HepG2 (cell line): ENCODE data around the gene P2RX3. TPM values are rescaled to one million over a fixed set of nuclear protein-coding genes. Genes with fewer than 3 reads are reported as not detected.
A peak's percentile ranks its signal among the peaks of the same experiment; 100 is the strongest.

Experiments used
- ARNT2 ChIP-seq: sonication (generic); formaldehyde crosslinking; IDR thresholded peaks from 2 replicates; pipeline ENCODE4 v1.8.0; 2022; ENCODE audit warnings: mild to moderate bottlenecking, low read depth, missing genetic modification reagents, moderate library complexity
- DNMT3B ChIP-seq: conservative IDR thresholded peaks from 2 replicates; pipeline ENCODE4 v1.6.1; 2016; ENCODE audit warnings: missing biosample characterization, control low read depth
- FIP1L1 ChIP-seq: fragments of 200-400 bp; formaldehyde crosslinking; IDR thresholded peaks from 2 replicates; pipeline ENCODE4 v1.6.1; 2018; ENCODE audit warnings: low read depth, mild to moderate bottlenecking, low read length, moderate library complexity, borderline replicate concordance; ENCODE audit not compliant: insufficient read depth
- PCBP2 ChIP-seq: fragments of 200-400 bp; formaldehyde crosslinking; optimal IDR thresholded peaks from 2 replicates; pipeline ENCODE3; 2018; ENCODE audit warnings: low read length, low read depth; ENCODE audit not compliant: poor library complexity, severe bottlenecking
- POLR2A ChIP-seq, 2 experiments: IDR thresholded peaks; 2 replicates each; pipeline ENCODE4 v1.6.1; 2011; ENCODE audit warnings: low read depth in 2 of 2, low read length in 2 of 2, mild to moderate bottlenecking in 1 of 2, moderate library complexity in 1 of 2; ENCODE audit not compliant: insufficient read depth in 1 of 2
- RXRA ChIP-seq: sonication (generic); formaldehyde crosslinking; IDR thresholded peaks from 2 replicates; pipeline ENCODE4 v1.5.1; 2020; ENCODE audit warnings: missing genetic modification reagents
- SKI ChIP-seq: fragments of 450-650 bp; IDR thresholded peaks from one replicate; pipeline ENCODE4 v1.6.1; 2018; ENCODE audit warnings: mild to moderate bottlenecking; ENCODE audit not compliant: partially characterized antibody
- SOX13 ChIP-seq, 3 experiments: fragments of 450-650 bp in 1 of 3; sonication (generic) in 1 of 3; formaldehyde crosslinking in 1 of 3; IDR thresholded peaks in 2 of 3; conservative IDR thresholded peaks in 1 of 3; 2 replicates each; pipeline versions ENCODE4 v1.5.0 to v1.6.1; 2016 to 2020; ENCODE audit warnings: antibody characterized with exemption in 1 of 3, mild to moderate bottlenecking in 1 of 3, missing compliant biosample characterization in 1 of 3, missing genetic modification reagents in 1 of 3, moderate library complexity in 1 of 3
- SOX6 ChIP-seq, 2 experiments: fragments of 450-650 bp in 1 of 2; sonication (generic) in 1 of 2; formaldehyde crosslinking in 1 of 2; IDR thresholded peaks; 2 replicates each; pipeline versions ENCODE4 v1.4.0 to v1.6.1; 2017 to 2020; ENCODE audit warnings: antibody characterized with exemption in 1 of 2, mild to moderate bottlenecking in 1 of 2, missing genetic modification reagents in 1 of 2
- SRSF1 ChIP-seq: fragments of 200-400 bp; formaldehyde crosslinking; optimal IDR thresholded peaks from 2 replicates; pipeline ENCODE3; 2017; ENCODE audit warnings: mild to moderate bottlenecking, low read depth, low read length, moderate library complexity
- TEAD3 ChIP-seq: optimal IDR thresholded peaks from 2 replicates; pipeline ENCODE3; 2016; ENCODE audit warnings: borderline replicate concordance
- ZNF121 ChIP-seq: sonication (generic); formaldehyde crosslinking; IDR thresholded peaks from 2 replicates; pipeline ENCODE4 v1.5.0; 2020; ENCODE audit warnings: mild to moderate bottlenecking, missing genetic modification reagents
- ZNF350 ChIP-seq: sonication (generic); formaldehyde crosslinking; IDR thresholded peaks from 2 replicates; pipeline ENCODE4 v1.4.0; 2020; ENCODE audit warnings: mild to moderate bottlenecking, low read depth, missing genetic modification reagents, borderline replicate concordance
- ZNF556 ChIP-seq: sonication (generic); formaldehyde crosslinking; IDR thresholded peaks from 2 replicates; pipeline ENCODE4 v1.4.0; 2020; ENCODE audit warnings: mild to moderate bottlenecking, missing genetic modification reagents, borderline replicate concordance
- polyA plus RNA-seq, 8 experiments: library from polyadenylated mRNA; depleted of rRNA in 3 of 8; stranded (reverse) in 7 of 8; unstranded in 1 of 8; fragments of >200 nt; fragmentation: Illumina TruSeq in 4 of 8; extraction: Trizol in 4 of 8; gene quantifications; 2 replicates each; pipeline versions ENCODE4 v1.2.1 to v1.2.3, GENCODE V29; 2011 to 2016; ENCODE audit warnings: low read depth in 4 of 8, missing spikeins in 1 of 8, mixed read lengths in 1 of 8; ENCODE audit not compliant: insufficient read depth in 1 of 8
- total RNA-seq, 5 experiments: library from RNA; depleted of rRNA; stranded (reverse); fragments of >200 nt; fragmentation: Illumina TruSeq; extraction: Trizol; gene quantifications; 2 replicates each; pipeline ENCODE4 v1.2.3, GENCODE V29; 2016; ENCODE audit warnings: low read depth in 1 of 5
- TF ChIP-seq, protein P1 (sequence below): IDR thresholded peaks from 2 replicates; pipeline ENCODE4 v1.6.1; 2018; ENCODE audit warnings: missing genetic modification reagents, mild to moderate bottlenecking, missing compliant biosample characterization
- TF ChIP-seq, protein P2 (sequence below): sonication (generic); formaldehyde crosslinking; IDR thresholded peaks from 2 replicates; pipeline ENCODE4 v1.4.0; 2020; ENCODE audit warnings: missing genetic modification reagents
- TF ChIP-seq, protein P3 (sequence below): IDR thresholded peaks from 2 replicates; pipeline ENCODE4 v1.6.1; 2016; ENCODE audit warnings: low read depth, missing genetic modification reagents, missing compliant biosample characterization

P2RX3 gene
- total and polyA plus RNA-seq, 2 of the 13 experiments (the other 11 are each of a cell fraction or from before 2014, with no cell fraction given) = 0.08 TPM; not detected in 1

DNA sequence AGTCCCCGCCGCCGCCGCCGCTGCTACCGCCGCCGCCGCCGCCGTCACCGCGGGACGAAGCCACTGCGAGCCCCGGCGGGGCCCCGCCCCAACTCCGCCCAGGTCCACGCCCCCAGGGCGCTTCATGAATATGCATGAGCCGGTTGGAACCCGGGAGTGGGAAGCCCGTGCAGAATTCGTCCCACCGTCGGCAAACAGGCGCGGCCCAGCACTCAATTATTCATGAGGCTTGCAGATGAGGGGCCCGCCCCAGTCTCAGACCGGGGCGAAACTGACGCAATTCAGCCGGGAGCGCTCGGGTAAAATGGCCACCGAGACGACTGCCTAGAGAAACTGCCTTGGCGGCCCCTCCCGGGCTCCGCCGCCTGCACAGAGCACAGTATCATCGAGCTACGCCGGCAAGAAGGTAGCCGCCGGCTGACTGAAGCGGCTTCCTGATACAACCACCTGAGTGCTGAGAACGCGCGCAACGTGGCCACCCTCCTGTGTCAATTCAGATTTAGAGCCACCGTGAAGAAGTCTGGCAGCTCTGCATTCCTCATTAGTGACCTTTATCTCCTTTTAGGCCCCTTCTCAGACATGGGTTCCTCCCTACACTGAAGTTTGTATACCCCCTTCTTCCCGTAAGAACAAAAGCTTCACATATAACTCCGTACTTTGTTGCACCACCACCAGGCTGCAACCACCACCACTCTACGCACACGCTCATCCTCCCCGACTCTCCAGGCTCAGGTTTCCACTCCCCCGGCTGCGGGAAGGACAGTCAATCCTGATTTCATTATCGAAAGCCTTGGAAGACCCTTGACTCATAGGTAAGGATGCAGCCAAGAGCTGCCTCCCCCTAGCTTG is 13.0 kb upstream of the P2RX3 start, which contains the start of gene TNKS1BP1 (continued):
- TF ChIP-seq SOX13 (IDR thresholded peaks at IDR 0.05) (no peak), SOX13 (CRISPR knock-in tag; conservative IDR thresholded peaks at IDR 0.05 in 1 of 2, IDR thresholded peaks at IDR 0.05 in 1 of 2) (peak in 1 of 2 experiments; percentile 20; a peak in 1 of 4 replicates), SKI (peak; percentile 93), SRSF1 (peak; percentile 80), FIP1L1 (peak; percentile 56; the same call in 1 of the 2 replicates), ARNT2 (CRISPR knock-in tag) (no peak), ZNF350 (CRISPR knock-in tag) (peak; percentile 76; the same call in 1 of the 2 replicates), DNMT3B (peak; percentile 55; the same call in 1 of the 2 replicates), RXRA (no peak), POLR2A (IDR thresholded peaks at IDR 0.05; ENCODE audit: insufficient read depth in 1 of 2, low read depth in 2 of 2, low read length in 2 of 2) (peak; percentile 61 to 65), PCBP2 (no peak), ZNF556 (peak; percentile 8; the same call in 1 of the 2 replicates), TEAD3 (peak; percentile 7), ZNF121 (CRISPR knock-in tag) (no peak), SOX6 (IDR thresholded peaks at IDR 0.05) (no peak), SOX6 (CRISPR knock-in tag; IDR thresholded peaks at IDR 0.05) (peak; percentile 47; the same call in 1 of the 2 replicates)
- TF ChIP-seq, protein P1, sequence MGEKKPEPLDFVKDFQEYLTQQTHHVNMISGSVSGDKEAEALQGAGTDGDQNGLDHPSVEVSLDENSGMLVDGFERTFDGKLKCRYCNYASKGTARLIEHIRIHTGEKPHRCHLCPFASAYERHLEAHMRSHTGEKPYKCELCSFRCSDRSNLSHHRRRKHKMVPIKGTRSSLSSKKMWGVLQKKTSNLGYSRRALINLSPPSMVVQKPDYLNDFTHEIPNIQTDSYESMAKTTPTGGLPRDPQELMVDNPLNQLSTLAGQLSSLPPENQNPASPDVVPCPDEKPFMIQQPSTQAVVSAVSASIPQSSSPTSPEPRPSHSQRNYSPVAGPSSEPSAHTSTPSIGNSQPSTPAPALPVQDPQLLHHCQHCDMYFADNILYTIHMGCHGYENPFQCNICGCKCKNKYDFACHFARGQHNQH (CRISPR knock-in tag) = peak; percentile 100
- TF ChIP-seq, protein P2, sequence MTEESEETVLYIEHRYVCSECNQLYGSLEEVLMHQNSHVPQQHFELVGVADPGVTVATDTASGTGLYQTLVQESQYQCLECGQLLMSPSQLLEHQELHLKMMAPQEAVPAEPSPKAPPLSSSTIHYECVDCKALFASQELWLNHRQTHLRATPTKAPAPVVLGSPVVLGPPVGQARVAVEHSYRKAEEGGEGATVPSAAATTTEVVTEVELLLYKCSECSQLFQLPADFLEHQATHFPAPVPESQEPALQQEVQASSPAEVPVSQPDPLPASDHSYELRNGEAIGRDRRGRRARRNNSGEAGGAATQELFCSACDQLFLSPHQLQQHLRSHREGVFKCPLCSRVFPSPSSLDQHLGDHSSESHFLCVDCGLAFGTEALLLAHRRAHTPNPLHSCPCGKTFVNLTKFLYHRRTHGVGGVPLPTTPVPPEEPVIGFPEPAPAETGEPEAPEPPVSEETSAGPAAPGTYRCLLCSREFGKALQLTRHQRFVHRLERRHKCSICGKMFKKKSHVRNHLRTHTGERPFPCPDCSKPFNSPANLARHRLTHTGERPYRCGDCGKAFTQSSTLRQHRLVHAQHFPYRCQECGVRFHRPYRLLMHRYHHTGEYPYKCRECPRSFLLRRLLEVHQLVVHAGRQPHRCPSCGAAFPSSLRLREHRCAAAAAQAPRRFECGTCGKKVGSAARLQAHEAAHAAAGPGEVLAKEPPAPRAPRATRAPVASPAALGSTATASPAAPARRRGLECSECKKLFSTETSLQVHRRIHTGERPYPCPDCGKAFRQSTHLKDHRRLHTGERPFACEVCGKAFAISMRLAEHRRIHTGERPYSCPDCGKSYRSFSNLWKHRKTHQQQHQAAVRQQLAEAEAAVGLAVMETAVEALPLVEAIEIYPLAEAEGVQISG (CRISPR knock-in tag) = peak; percentile 99
- TF ChIP-seq, protein P3, sequence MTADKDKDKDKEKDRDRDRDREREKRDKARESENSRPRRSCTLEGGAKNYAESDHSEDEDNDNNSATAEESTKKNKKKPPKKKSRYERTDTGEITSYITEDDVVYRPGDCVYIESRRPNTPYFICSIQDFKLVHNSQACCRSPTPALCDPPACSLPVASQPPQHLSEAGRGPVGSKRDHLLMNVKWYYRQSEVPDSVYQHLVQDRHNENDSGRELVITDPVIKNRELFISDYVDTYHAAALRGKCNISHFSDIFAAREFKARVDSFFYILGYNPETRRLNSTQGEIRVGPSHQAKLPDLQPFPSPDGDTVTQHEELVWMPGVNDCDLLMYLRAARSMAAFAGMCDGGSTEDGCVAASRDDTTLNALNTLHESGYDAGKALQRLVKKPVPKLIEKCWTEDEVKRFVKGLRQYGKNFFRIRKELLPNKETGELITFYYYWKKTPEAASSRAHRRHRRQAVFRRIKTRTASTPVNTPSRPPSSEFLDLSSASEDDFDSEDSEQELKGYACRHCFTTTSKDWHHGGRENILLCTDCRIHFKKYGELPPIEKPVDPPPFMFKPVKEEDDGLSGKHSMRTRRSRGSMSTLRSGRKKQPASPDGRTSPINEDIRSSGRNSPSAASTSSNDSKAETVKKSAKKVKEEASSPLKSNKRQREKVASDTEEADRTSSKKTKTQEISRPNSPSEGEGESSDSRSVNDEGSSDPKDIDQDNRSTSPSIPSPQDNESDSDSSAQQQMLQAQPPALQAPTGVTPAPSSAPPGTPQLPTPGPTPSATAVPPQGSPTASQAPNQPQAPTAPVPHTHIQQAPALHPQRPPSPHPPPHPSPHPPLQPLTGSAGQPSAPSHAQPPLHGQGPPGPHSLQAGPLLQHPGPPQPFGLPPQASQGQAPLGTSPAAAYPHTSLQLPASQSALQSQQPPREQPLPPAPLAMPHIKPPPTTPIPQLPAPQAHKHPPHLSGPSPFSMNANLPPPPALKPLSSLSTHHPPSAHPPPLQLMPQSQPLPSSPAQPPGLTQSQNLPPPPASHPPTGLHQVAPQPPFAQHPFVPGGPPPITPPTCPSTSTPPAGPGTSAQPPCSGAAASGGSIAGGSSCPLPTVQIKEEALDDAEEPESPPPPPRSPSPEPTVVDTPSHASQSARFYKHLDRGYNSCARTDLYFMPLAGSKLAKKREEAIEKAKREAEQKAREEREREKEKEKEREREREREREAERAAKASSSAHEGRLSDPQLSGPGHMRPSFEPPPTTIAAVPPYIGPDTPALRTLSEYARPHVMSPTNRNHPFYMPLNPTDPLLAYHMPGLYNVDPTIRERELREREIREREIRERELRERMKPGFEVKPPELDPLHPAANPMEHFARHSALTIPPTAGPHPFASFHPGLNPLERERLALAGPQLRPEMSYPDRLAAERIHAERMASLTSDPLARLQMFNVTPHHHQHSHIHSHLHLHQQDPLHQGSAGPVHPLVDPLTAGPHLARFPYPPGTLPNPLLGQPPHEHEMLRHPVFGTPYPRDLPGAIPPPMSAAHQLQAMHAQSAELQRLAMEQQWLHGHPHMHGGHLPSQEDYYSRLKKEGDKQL (CRISPR knock-in tag) = no peak
